Measurements from ENCODE around the gene KLHL29. TPM values are rescaled to one million over a fixed set of nuclear protein-coding genes. Genes with fewer than 3 reads are reported as not detected.

Gene KLHL29
- total RNA-seq, 1 donor from 2014 or later, result 36.5 TPM

- peaks cover 4% of the 10 kb centered on the region for H3K36me3 Mint-ChIP-seq (ENCODE audit: unreplicated experiment)
These were observed 302.7 kb downstream of the KLHL29 start for GRCh38 chr2:23687713-23688112.

GRCh38 chr2:23688486-23689130, 303.6 kb downstream of the KLHL29 start:
- H3K36me3 Mint-ChIP-seq (ENCODE audit: unreplicated experiment), result peaks cover 4% of the 10 kb centered on the region
- TF ChIP-seq CTCF (IDR thresholded peaks at IDR 0.05; ENCODE audit: partially characterized antibody, unreplicated experiment), result no peak
- no peak overlapping the region for H3K27ac Mint-ChIP-seq (ENCODE audit: unreplicated experiment)
- peaks cover 6% of the 10 kb centered on the region for H3K4me1 Mint-ChIP-seq (ENCODE audit: low read depth, unreplicated experiment)
- peaks cover 31% of the 10 kb centered on the region for H3K27me3 Mint-ChIP-seq (ENCODE audit: unreplicated experiment)
- no peak overlapping the region for H3K4me3 Mint-ChIP-seq (ENCODE audit: unreplicated experiment)
- no peak for DNase-seq
- H3K9me3 Mint-ChIP-seq (ENCODE audit: unreplicated experiment), result peaks cover 30% of the 10 kb centered on the region

More at GRCh38 chr2:23687713-23688112, 302.7 kb downstream of the KLHL29 start:
- H3K9me3 Mint-ChIP-seq (ENCODE audit: unreplicated experiment), result peaks cover 30% of the 10 kb centered on the region
- no peak overlapping the region for H3K4me3 Mint-ChIP-seq (ENCODE audit: unreplicated experiment)
- H3K27ac Mint-ChIP-seq (ENCODE audit: unreplicated experiment), result no peak overlapping the region
- peaks cover 31% of the 10 kb centered on the region for H3K27me3 Mint-ChIP-seq (ENCODE audit: unreplicated experiment)
- TF ChIP-seq CTCF (IDR thresholded peaks at IDR 0.05; ENCODE audit: partially characterized antibody, unreplicated experiment), result no peak
- peaks cover 6% of the 10 kb centered on the region for H3K4me1 Mint-ChIP-seq (ENCODE audit: low read depth, unreplicated experiment)
- no peak for DNase-seq

GRCh38 chr2:23689131-23689700, 304.2 kb downstream of the KLHL29 start:
- Mint-ChIP-seq H3K9me3 (ENCODE audit: unreplicated experiment) (peaks cover 29% of the 10 kb centered on the region), H3K36me3 (ENCODE audit: unreplicated experiment) (peaks cover 7% of the 10 kb centered on the region), H3K27me3 (ENCODE audit: unreplicated experiment) (peaks cover 29% of the 10 kb centered on the region), H3K4me3 (ENCODE audit: unreplicated experiment) (no peak overlapping the region), H3K27ac (ENCODE audit: unreplicated experiment) (no peak overlapping the region), H3K4me1 (ENCODE audit: low read depth, unreplicated experiment) (peaks cover 7% of the 10 kb centered on the region)
- TF ChIP-seq CTCF (IDR thresholded peaks at IDR 0.05; ENCODE audit: partially characterized antibody, unreplicated experiment), result no peak
- no peak for DNase-seq

- Mint-ChIP-seq H3K27me3 (ENCODE audit: unreplicated experiment) (peaks cover 33% of the 10 kb centered on the region), H3K36me3 (ENCODE audit: unreplicated experiment) (peaks cover 14% of the 10 kb centered on the region), H3K4me1 (ENCODE audit: low read depth, unreplicated experiment) (peaks cover 13% of the 10 kb centered on the region), H3K9me3 (ENCODE audit: unreplicated experiment) (peaks cover 25% of the 10 kb centered on the region), H3K4me3 (ENCODE audit: unreplicated experiment) (no peak overlapping the region), H3K27ac (ENCODE audit: unreplicated experiment) (no peak overlapping the region)
- no peak for TF ChIP-seq CTCF (IDR thresholded peaks at IDR 0.05; ENCODE audit: partially characterized antibody, unreplicated experiment)
- peak; percentile 23 for DNase-seq
These were observed 304.9 kb downstream of the KLHL29 start for GRCh38 chr2:23689891-23690290.

- Mint-ChIP-seq H3K36me3 (ENCODE audit: unreplicated experiment) (peaks cover 14% of the 10 kb centered on the region), H3K27ac (ENCODE audit: unreplicated experiment) (no peak overlapping the region)
- DNase-seq, result no peak
These were observed 305.6 kb downstream of the KLHL29 start for GRCh38 chr2:23690421-23691105.

More at GRCh38 chr2:23690421-23691105, 305.6 kb downstream of the KLHL29 start:
- peaks cover 28% of the 10 kb centered on the region for H3K9me3 Mint-ChIP-seq (ENCODE audit: unreplicated experiment)
- no peak overlapping the region for H3K4me3 Mint-ChIP-seq (ENCODE audit: unreplicated experiment)
- H3K27me3 Mint-ChIP-seq (ENCODE audit: unreplicated experiment), result peaks cover 37% of the 10 kb centered on the region
- TF ChIP-seq CTCF (IDR thresholded peaks at IDR 0.05; ENCODE audit: partially characterized antibody, unreplicated experiment), result no peak
- peaks cover 13% of the 10 kb centered on the region for H3K4me1 Mint-ChIP-seq (ENCODE audit: low read depth, unreplicated experiment)
